K562 (cell line): ENCODE measurements around the gene C10orf95. TPM values are rescaled to one million over a fixed set of nuclear protein-coding genes. Genes with fewer than 3 reads are reported as not detected.

ENCODE experiments used
- ATAC-seq: fragments of 200-7000 bp; cut with Tn5 transposase; 3 replicates; pipeline ENCODE4 v1.9.1; 2020; ENCODE audit warnings: moderate library complexity
- BruUV-seq: library from RNA; stranded (reverse); fragments of 400-500 nt; replicated peaks from 2 replicates; lab custom pipeline; 2021; lab: Mats Ljungman, UMichigan
- CTCF ChIA-PET: fragments of 300-600 bp; formaldehyde crosslinking; extraction: SDS; loops from one replicate; lab custom pipeline; 2021; ENCODE audit warnings: low intra/inter-chr PET ratio; lab: Yijun Ruan, JAX
- POLR2A ChIA-PET: fragments of 300-600, 350-650 bp; sonication (Branson Sonifier 250); formaldehyde crosslinking; extraction: SDS; loops from one replicate; lab custom pipeline; 2021; ENCODE audit warnings: antibody characterized with exemption, inconsistent platforms; lab: Yijun Ruan, JAX
- DNase-seq, 4 experiments: peaks; one replicate each; pipeline versions ENCODE4 v3.0.0 to v3.0.0-alpha.2; 2011 to 2018; ENCODE audit warnings: low spot score in 3 of 4, mixed read lengths in 3 of 4; ENCODE audit errors: extremely low read depth in 1 of 4
- FAIRE-seq: peaks from 2 replicates; lab custom pipeline; 2011; peaks lifted over from hg19 to GRCh38; lab: Jason Lieb, UNC
- H2AFZ ChIP-seq: 2 replicates; pipeline ENCODE4 v1.6.0; 2011; ENCODE audit warnings: low read depth, low read length, control low read depth, inconsistent platforms
- H3K27ac ChIP-seq: fragments of 200-600 bp; 3 replicates; pipeline ENCODE4 v1.8.0; 2011; ENCODE audit warnings: low read depth, mild to moderate bottlenecking, control low read depth, inconsistent platforms, low read length, moderate library complexity, mixed read lengths; ENCODE audit errors: extremely low read depth
- H3K27me3 ChIP-seq, 2 experiments: fragments of 300-600 bp in 1 of 2; 2 replicates in 1 of 2; 3 replicates in 1 of 2; pipeline versions ENCODE4 v1.6.0 to v1.8.0; 2011; ENCODE audit warnings: inconsistent platforms in 2 of 2, low read length in 2 of 2, mild to moderate bottlenecking in 1 of 2, mixed read lengths in 1 of 2, moderate library complexity in 1 of 2; ENCODE audit not compliant: control insufficient read depth in 2 of 2, insufficient read depth in 2 of 2
- H3K36me3 ChIP-seq: fragments of 300-600 bp; 3 replicates; pipeline ENCODE4 v1.8.0; 2011; ENCODE audit warnings: mild to moderate bottlenecking, low read length, inconsistent platforms; ENCODE audit not compliant: control insufficient read depth, insufficient read depth
- H3K4me1 ChIP-seq, 2 experiments: fragments of 200-600 bp in 1 of 2; replicated peaks in 1 of 2; 2 replicates in 1 of 2; 3 replicates in 1 of 2; pipeline versions ENCODE4 v1.5.1 to v1.8.0; 2011; ENCODE audit warnings: inconsistent platforms in 2 of 2, low read length in 2 of 2, mild to moderate bottlenecking in 1 of 2, mixed read lengths in 1 of 2, moderate library complexity in 1 of 2; ENCODE audit not compliant: control insufficient read depth in 2 of 2, insufficient read depth in 2 of 2
- H3K4me2 ChIP-seq: 2 replicates; pipeline ENCODE4 v1.6.1; 2011; ENCODE audit warnings: low read length, control low read depth, inconsistent platforms, mixed read lengths; ENCODE audit not compliant: insufficient read depth
- H3K4me3 ChIP-seq: fragments of 200-600 bp; sonication (generic), shearing (Covaris generic); 2 replicates; pipeline ENCODE4 v1.5.1; 2016; ENCODE audit warnings: control low read depth, inconsistent platforms
- H3K79me2 ChIP-seq: fragments of 200-600 bp; 3 replicates; pipeline ENCODE4 v1.8.0; 2011; ENCODE audit warnings: low read length, inconsistent platforms; ENCODE audit not compliant: control insufficient read depth, insufficient read depth
- H3K9ac ChIP-seq, 2 experiments: 2 replicates each; pipeline versions ENCODE4 v1.6.0 to v1.6.1; 2011; ENCODE audit warnings: low read depth in 2 of 2, low read length in 2 of 2, control low read depth in 1 of 2, inconsistent platforms in 1 of 2, mild to moderate bottlenecking in 1 of 2, mixed read lengths in 1 of 2; ENCODE audit not compliant: insufficient read depth in 1 of 2
- H3K9me1 ChIP-seq: one replicate; pipeline ENCODE4 v1.6.0; 2011; ENCODE audit warnings: inconsistent platforms, mild to moderate bottlenecking, low read length, moderate library complexity; ENCODE audit not compliant: control insufficient read depth, insufficient read depth
- H3K9me3 ChIP-seq: replicated peaks from 2 replicates; pipeline ENCODE4 v1.5.1; 2011; ENCODE audit warnings: low read depth, low read length, inconsistent platforms; ENCODE audit not compliant: control insufficient read depth, insufficient read depth
- H4K20me1 ChIP-seq: replicated peaks from 2 replicates; pipeline ENCODE4 v1.6.1; 2011; ENCODE audit warnings: low read length, inconsistent platforms, mixed read lengths; ENCODE audit not compliant: control insufficient read depth, insufficient read depth
- BHLHE40 ChIP-seq: IDR thresholded peaks from 2 replicates; pipeline ENCODE4 v1.6.1; 2011; ENCODE audit warnings: low read length, improper control_type of control experiment
- CBX2 ChIP-seq: fragments of 200-600 bp; sonication (generic); IDR thresholded peaks from one replicate; pipeline ENCODE4 v1.6.1; 2012; ENCODE audit warnings: mild to moderate bottlenecking, low read length, inconsistent platforms; ENCODE audit not compliant: insufficient read depth, poor library complexity, severe bottlenecking
- ERF ChIP-seq: fragments of 450-650 bp; formaldehyde crosslinking; IDR thresholded peaks from 2 replicates; pipeline ENCODE4 v1.4.0; 2020; ENCODE audit warnings: mild to moderate bottlenecking, mixed read lengths
- HDAC3 ChIP-seq: fragments of 450-650 bp; IDR thresholded peaks from 2 replicates; pipeline ENCODE4 v1.6.1; 2018; ENCODE audit warnings: borderline replicate concordance, mild to moderate bottlenecking, moderate library complexity; ENCODE audit not compliant: partially characterized antibody
- NFIC ChIP-seq: fragments of 450-650 bp; IDR thresholded peaks from 2 replicates; pipeline ENCODE4 v1.6.1; 2017; ENCODE audit warnings: mild to moderate bottlenecking, inconsistent platforms
- ZNF780A ChIP-seq: fragments of 250-450 bp; sonication (Bioruptor Pico); IDR thresholded peaks from 2 replicates; pipeline ENCODE4 v1.5.0; 2021; ENCODE audit warnings: mild to moderate bottlenecking
- ZNF79 ChIP-seq: fragments of 250-450 bp; sonication (Bioruptor Pico); IDR thresholded peaks from 2 replicates; pipeline ENCODE4 v1.4.0; 2020; ENCODE audit warnings: low read depth, mild to moderate bottlenecking, moderate library complexity
- WGBS: fragments of 100-300 bp; shearing (Covaris generic); methylation state at CpG from one replicate; pipeline ENCODE4 v1.1.6; 2016; ENCODE audit warnings: low coverage, mixed read lengths; ENCODE audit not compliant: insufficient coverage; ENCODE audit errors: missing lambda C conversion rate; 5-methylcytosine and 5-hydroxymethylcytosine counted together
- in situ Hi-C: fragments of 300-500 bp; cut with MboI; formaldehyde crosslinking; loops from 4 replicates; pipeline ENCODE4 v1.15.0; 2018; ENCODE audit warnings: inconsistent platforms, mixed read lengths
- intact Hi-C: fragments of 100-400 bp; cut with micrococcal nuclease; formaldehyde crosslinking; loops from 2 replicates; pipeline ENCODE4 v1.14.2; 2022
- polyA plus RNA-seq, 8 experiments: library from polyadenylated mRNA; depleted of rRNA in 4 of 8; stranded (reverse) in 5 of 8; unstranded in 3 of 8; fragments of >200 nt; fragmentation: Nextera tagmentation in 2 of 8; fragmentation: Illumina TruSeq in 1 of 8; extraction: Ambion mirVana in 2 of 8; extraction: Trizol in 1 of 8; gene quantifications; 2 replicates each; pipeline versions ENCODE4 v1.2.1 to v1.2.3, GENCODE V29; 2011 to 2014; ENCODE audit warnings: inconsistent platforms in 1 of 8, missing spikeins in 1 of 8
- total RNA-seq, 7 experiments: library from RNA; depleted of rRNA in 6 of 7; stranded (reverse); fragments of >200 nt in 6 of 7; fragmentation: Illumina TruSeq in 2 of 7; extraction: Trizol in 2 of 7; gene quantifications; 2 replicates each; pipeline versions ENCODE4 v1.2.1 to v1.2.3, GENCODE V29; 2011 to 2021; ENCODE audit warnings: low replicate concordance in 1 of 7
- TF ChIP-seq, protein P1 (sequence below), 2 experiments: fragments of 450-650 bp in 1 of 2; sonication (generic) in 1 of 2; formaldehyde crosslinking in 1 of 2; IDR thresholded peaks; 2 replicates each; pipeline versions ENCODE4 v1.7.1 to v1.9.0; 2016 to 2022; ENCODE audit warnings: inconsistent platforms in 1 of 2, mild to moderate bottlenecking in 1 of 2, missing genetic modification reagents in 1 of 2

C10orf95 gene
- total and polyA plus RNA-seq, 9 of the 15 experiments (the other 6 are each of a cell fraction or from before 2014, with no cell fraction given) = 0.03 to 0.41 (median 0.17) TPM; not detected in 1

DNA sequence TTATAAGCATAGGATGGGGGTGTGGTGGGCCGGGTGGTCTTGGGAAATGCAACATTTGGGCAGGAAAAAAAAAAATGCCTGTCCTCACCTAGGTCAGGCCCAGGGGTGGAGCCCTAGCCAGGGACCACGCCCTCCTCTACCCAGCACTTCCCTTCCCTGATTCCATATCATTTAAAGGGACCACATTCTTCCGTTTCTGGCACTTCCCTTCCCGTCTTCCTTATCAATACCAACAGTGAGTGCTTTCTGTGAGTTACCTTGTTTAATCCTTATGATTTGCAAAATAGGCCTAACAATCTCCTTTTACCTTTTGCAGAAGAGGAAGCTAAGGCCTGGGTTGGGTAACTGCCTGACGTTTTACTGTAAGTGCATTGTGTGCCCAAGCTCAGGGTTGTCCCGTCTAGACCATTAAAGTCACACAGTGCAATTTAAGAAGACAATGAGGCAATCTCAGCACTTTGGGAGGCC lies 16.7 kb upstream of the C10orf95 start (continued):
- TF ChIP-seq HDAC3 (no peak), NFIC (0 out of 2 replicates have a peak, but pooled peaks have one; percentile 15), ZNF79 (no peak)

DNA sequence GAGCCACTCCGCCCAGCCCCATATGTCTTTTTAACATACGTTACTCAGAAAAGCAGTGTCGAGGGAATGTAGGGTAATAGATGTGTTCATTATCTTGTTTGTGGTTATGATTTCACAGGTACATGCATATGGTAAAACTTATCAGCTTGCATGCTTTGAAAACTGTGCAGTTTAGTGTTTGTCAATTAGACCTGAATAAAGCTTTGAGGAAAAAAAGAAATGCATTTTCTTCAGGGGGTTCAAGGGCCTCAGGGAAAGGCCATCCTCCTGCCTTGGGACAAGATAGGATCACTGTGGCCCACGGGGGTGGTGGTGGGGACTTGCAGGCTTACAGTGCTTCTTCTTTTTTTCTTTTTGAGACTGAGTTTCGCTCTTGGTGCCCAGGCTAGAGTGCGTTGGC lies 16.0 kb upstream of the C10orf95 start:
- POLR2A ChIA-PET = interaction anchor here (0.6 to 1.6 kb wide), 3 partner anchors 11 to 1608 kb away, joined by 3 to 6 read pairs (median 3); no protein-coding TSS in a partner anchor
- in situ Hi-C loops (no loop called here), intact Hi-C loops (no loop called here)
- no peak overlapping the region for H3K4me3 ChIP-seq
- BruUV-seq = no TSS peak
- H4K20me1 ChIP-seq = no peaks in the 10 kb centered on the region
- peaks cover 12 to 26% of the 10 kb centered on the region in 2 experiments for H3K4me1 ChIP-seq
- H3K27me3 ChIP-seq = no peaks in the 10 kb centered on the region
- H3K27ac ChIP-seq = no peak overlapping the region
- no peaks in the 10 kb centered on the region for H3K9me3 ChIP-seq
- DNase-seq (no peak), ATAC-seq (no peak), FAIRE-seq (no peak)
- no peaks in the 10 kb centered on the region for H3K79me2 ChIP-seq
- WGBS = 38% methylated on average over 5 of the region's 6 CpGs
- H3K9ac ChIP-seq = peak overlapping the region in 1 of 2 experiments; percentile 36; a peak in 2 of 4 replicates
- H2AFZ ChIP-seq = peak overlapping the region; percentile 33; the same call in 1 of the 2 replicates
- CTCF ChIA-PET = no interaction called here
- H3K9me1 ChIP-seq = no peaks in the 10 kb centered on the region
- H3K36me3 ChIP-seq = no peaks in the 10 kb centered on the region
- peak overlapping the region; percentile 32; the same call in 1 of the 2 replicates for H3K4me2 ChIP-seq
- TF ChIP-seq CBX2 (no peak), BHLHE40 (no peak), ERF (no peak), ZNF780A (CRISPR knock-in tag) (no peak)
- TF ChIP-seq, protein P1, sequence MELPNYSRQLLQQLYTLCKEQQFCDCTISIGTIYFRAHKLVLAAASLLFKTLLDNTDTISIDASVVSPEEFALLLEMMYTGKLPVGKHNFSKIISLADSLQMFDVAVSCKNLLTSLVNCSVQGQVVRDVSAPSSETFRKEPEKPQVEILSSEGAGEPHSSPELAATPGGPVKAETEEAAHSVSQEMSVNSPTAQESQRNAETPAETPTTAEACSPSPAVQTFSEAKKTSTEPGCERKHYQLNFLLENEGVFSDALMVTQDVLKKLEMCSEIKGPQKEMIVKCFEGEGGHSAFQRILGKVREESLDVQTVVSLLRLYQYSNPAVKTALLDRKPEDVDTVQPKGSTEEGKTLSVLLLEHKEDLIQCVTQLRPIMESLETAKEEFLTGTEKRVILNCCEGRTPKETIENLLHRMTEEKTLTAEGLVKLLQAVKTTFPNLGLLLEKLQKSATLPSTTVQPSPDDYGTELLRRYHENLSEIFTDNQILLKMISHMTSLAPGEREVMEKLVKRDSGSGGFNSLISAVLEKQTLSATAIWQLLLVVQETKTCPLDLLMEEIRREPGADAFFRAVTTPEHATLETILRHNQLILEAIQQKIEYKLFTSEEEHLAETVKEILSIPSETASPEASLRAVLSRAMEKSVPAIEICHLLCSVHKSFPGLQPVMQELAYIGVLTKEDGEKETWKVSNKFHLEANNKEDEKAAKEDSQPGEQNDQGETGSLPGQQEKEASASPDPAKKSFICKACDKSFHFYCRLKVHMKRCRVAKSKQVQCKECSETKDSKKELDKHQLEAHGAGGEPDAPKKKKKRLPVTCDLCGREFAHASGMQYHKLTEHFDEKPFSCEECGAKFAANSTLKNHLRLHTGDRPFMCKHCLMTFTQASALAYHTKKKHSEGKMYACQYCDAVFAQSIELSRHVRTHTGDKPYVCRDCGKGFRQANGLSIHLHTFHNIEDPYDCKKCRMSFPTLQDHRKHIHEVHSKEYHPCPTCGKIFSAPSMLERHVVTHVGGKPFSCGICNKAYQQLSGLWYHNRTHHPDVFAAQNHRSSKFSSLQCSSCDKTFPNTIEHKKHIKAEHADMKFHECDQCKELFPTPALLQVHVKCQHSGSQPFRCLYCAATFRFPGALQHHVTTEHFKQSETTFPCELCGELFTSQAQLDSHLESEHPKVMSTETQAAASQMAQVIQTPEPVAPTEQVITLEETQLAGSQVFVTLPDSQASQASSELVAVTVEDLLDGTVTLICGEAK (IDR thresholded peaks at IDR 0.05) = peak; percentile 86
- TF ChIP-seq, protein P1 (CRISPR knock-in tag; IDR thresholded peaks at IDR 0.05) = peak; percentile 89
